KMS-11 (cell line): ENCODE data around the gene PSMB2.

Experiments
- H2AFZ ChIP-seq: fragments of 200-600 bp; sonication (generic); 2 replicates; pipeline ENCODE4 v1.6.1; 2016; ENCODE audit warnings: antibody characterized with exemption, mixed run types, low read depth
- H3K27ac ChIP-seq: fragments of 200-600 bp; sonication (generic); 2 replicates; pipeline ENCODE4 v1.6.1; 2016; ENCODE audit warnings: mild to moderate bottlenecking, mixed run types
- H3K27me3 ChIP-seq: fragments of 200-600 bp; sonication (generic); 2 replicates; pipeline ENCODE4 v1.6.1; 2017; ENCODE audit warnings: mild to moderate bottlenecking, low read depth, mixed run types, moderate library complexity; ENCODE audit not compliant: insufficient read depth
- H3K36me3 ChIP-seq: fragments of 200-600 bp; sonication (generic); 2 replicates; pipeline ENCODE4 v1.6.1; 2017; ENCODE audit warnings: mild to moderate bottlenecking, mixed run types; ENCODE audit not compliant: insufficient read depth
- H3K4me1 ChIP-seq: fragments of 200-600 bp; sonication (generic); 2 replicates; pipeline ENCODE4 v1.6.1; 2016; ENCODE audit warnings: mild to moderate bottlenecking, low read depth, mixed run types; ENCODE audit not compliant: poor library complexity, severe bottlenecking
- H3K4me2 ChIP-seq: fragments of 200-600 bp; sonication (generic); 2 replicates; pipeline ENCODE4 v1.7.0; 2016; ENCODE audit warnings: mild to moderate bottlenecking, mixed run types
- H3K4me3 ChIP-seq: fragments of 200-600 bp; sonication (generic); IDR thresholded peaks from 2 replicates; pipeline ENCODE4 v1.6.1; 2017; ENCODE audit warnings: low read depth, low read length, mixed read lengths; ENCODE audit not compliant: insufficient read depth
- H3K79me2 ChIP-seq: fragments of 200-600 bp; sonication (generic); 2 replicates; pipeline ENCODE4 v1.6.1; 2016; ENCODE audit warnings: low read depth, mixed run types; ENCODE audit not compliant: insufficient read depth
- H3K9ac ChIP-seq: fragments of 200-600 bp; sonication (generic); 2 replicates; pipeline ENCODE4 v1.6.1; 2016; ENCODE audit warnings: mild to moderate bottlenecking, mixed run types
- H4K20me1 ChIP-seq: fragments of 200-600 bp; sonication (generic); 2 replicates; pipeline ENCODE4 v1.6.1; 2016; ENCODE audit warnings: mild to moderate bottlenecking, mixed run types; ENCODE audit not compliant: insufficient read depth
- TF ChIP-seq, protein P1 (sequence below): fragments of 200-600 bp; sonication (generic); conservative IDR thresholded peaks from 2 replicates; pipeline ENCODE4 v1.6.1; 2017; ENCODE audit warnings: low read depth, mild to moderate bottlenecking, antibody characterized with exemption, low read length, moderate library complexity, mixed read lengths

Gene PSMB2

DNA sequence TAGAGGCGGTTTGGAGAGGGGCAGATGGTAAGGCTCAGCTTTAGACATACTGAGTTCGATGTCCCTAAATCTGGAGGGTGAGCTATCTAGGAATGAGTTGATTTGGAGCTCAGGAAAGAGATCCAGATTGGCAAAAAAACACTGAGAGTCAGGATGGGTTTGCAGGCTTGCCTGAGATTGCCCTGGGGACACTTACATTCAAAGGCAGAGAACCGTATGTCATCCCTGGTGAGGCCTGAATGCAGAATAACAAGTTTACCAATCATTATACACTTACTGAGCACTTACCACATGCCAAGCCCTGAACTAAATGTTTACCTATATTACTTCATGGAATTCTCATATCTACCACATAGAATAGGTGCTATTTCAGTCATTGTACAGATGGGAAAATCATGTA lies 40.7 kb downstream of the PSMB2 start:
- no peaks in the 10 kb centered on the region; the same call in 1 of the 2 replicates for H3K79me2 ChIP-seq
- peaks cover 10% of the 10 kb centered on the region; the same call in 1 of the 2 replicates for H3K36me3 ChIP-seq
- H3K4me1 ChIP-seq, result no peaks in the 10 kb centered on the region
- no peaks in the 10 kb centered on the region for H4K20me1 ChIP-seq
- TF ChIP-seq, protein P1, sequence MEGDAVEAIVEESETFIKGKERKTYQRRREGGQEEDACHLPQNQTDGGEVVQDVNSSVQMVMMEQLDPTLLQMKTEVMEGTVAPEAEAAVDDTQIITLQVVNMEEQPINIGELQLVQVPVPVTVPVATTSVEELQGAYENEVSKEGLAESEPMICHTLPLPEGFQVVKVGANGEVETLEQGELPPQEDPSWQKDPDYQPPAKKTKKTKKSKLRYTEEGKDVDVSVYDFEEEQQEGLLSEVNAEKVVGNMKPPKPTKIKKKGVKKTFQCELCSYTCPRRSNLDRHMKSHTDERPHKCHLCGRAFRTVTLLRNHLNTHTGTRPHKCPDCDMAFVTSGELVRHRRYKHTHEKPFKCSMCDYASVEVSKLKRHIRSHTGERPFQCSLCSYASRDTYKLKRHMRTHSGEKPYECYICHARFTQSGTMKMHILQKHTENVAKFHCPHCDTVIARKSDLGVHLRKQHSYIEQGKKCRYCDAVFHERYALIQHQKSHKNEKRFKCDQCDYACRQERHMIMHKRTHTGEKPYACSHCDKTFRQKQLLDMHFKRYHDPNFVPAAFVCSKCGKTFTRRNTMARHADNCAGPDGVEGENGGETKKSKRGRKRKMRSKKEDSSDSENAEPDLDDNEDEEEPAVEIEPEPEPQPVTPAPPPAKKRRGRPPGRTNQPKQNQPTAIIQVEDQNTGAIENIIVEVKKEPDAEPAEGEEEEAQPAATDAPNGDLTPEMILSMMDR, result no peak
- H3K4me3 ChIP-seq, result no peak overlapping the region
- no peak overlapping the region for H3K4me2 ChIP-seq
- H3K27me3 ChIP-seq, result no peaks in the 10 kb centered on the region
- H3K27ac ChIP-seq, result no peak overlapping the region
- no peak overlapping the region for H2AFZ ChIP-seq
- H3K9ac ChIP-seq, result no peak overlapping the region

DNA sequence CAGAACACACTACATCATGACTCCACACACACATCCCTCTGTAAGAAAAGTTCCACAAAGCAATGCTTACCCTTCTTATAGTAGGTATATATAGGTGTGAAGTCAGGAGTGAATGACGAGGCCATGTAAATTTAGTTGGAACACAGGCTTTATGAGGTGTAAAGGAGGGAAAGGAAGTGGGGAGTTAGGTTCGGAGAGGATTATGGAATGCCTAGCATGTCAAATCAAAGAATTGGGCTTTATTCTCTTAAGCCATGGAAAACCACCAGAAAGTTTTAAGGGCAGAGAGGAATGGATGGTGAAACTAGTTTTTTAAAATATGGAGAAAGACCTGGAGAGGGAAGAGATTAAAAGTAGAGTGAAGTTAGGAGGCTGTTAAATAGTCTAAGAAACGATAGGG lies 41.9 kb downstream of the PSMB2 start:
- H3K4me1 ChIP-seq, result no peaks in the 10 kb centered on the region
- no peaks in the 10 kb centered on the region for H3K27me3 ChIP-seq
- no peak overlapping the region for H3K27ac ChIP-seq
- no peaks in the 10 kb centered on the region for H3K79me2 ChIP-seq
- H3K9ac ChIP-seq, result no peak overlapping the region
- TF ChIP-seq, protein P1, result no peak
- H2AFZ ChIP-seq, result no peak overlapping the region
- no peak overlapping the region for H3K4me3 ChIP-seq
- H3K36me3 ChIP-seq, result no peaks in the 10 kb centered on the region
- no peaks in the 10 kb centered on the region for H4K20me1 ChIP-seq
- H3K4me2 ChIP-seq, result no peak overlapping the region

DNA sequence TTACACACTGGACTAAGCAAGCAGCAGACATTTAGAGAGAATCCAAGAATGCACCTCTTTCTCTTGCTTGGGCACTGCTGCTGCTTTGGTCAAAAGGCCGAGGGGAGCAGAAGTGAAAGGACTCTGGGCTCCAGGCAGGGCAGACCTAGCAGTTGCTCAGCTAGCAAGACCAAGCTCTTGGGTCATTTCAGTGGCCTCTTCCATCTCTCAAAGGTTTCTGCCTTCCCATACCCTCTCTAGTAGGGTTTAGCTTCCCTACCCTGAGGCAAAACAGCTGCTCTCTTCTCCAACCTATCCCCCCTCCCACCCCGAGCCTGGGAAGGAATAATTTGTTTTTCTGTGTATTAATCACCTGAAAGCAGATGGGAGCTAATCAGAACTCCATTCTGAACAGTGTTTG lies 42.4 kb downstream of the PSMB2 start:
- Histone ChIP-seq H3K27ac (no peak overlapping the region), H3K36me3 (no peaks in the 10 kb centered on the region)
- TF ChIP-seq, protein P1, result no peak

DNA sequence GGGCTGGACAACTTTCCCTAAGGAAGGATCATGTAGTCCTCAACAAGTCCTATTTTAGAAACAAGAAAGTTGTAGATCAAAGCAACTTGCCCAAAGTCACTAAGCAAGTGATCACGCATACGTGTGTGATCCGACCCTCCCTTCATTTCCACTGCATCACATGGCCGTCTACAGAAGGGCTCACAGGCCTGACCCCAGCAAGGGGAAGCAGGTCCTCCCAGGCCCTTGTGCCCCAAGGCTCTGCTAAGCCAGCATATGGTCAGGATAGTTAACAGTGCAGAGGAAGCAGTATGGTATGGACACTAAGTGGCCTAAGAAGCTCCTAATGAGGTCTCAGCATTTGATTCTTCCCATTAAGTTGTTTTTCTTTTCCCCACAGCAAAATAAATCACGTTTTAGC lies 43.5 kb downstream of the PSMB2 start:
- Histone ChIP-seq H3K9ac (no peak overlapping the region), H3K27ac (no peak overlapping the region), H4K20me1 (no peaks in the 10 kb centered on the region), H3K27me3 (no peaks in the 10 kb centered on the region), H3K79me2 (no peaks in the 10 kb centered on the region), H2AFZ (no peak overlapping the region), H3K4me2 (no peak overlapping the region), H3K4me1 (no peaks in the 10 kb centered on the region), H3K36me3 (no peaks in the 10 kb centered on the region), H3K4me3 (no peak overlapping the region)
- TF ChIP-seq, protein P1, result no peak

More for the DNA sequence above, 42.4 kb downstream of the PSMB2 start:
- H2AFZ ChIP-seq, result no peak overlapping the region
- H3K79me2 ChIP-seq, result no peaks in the 10 kb centered on the region
- no peaks in the 10 kb centered on the region for H3K4me1 ChIP-seq
- H3K27me3 ChIP-seq, result no peaks in the 10 kb centered on the region
- H4K20me1 ChIP-seq, result no peaks in the 10 kb centered on the region
- H3K4me3 ChIP-seq, result no peak overlapping the region
- no peak overlapping the region for H3K9ac ChIP-seq
- no peak overlapping the region for H3K4me2 ChIP-seq
